GM19328 (cell line): Measurements from ENCODE around the gene PKD1L1.

Experiments used
- ATAC-seq: cut with Tn5 transposase; IDR thresholded peaks from one replicate; pipeline ENCODE4 v1.9.1; 2021; ENCODE audit warnings: mild to moderate bottlenecking, moderate library complexity; ENCODE audit not compliant: unreplicated experiment

The PKD1L1 gene

GRCh38 chr7:47881256-47881655, 67.0 kb downstream of the PKD1L1 start:
- no peak for ATAC-seq

GRCh38 chr7:47878662-47879061, 69.6 kb downstream of the PKD1L1 start:
- no peak for ATAC-seq

- ATAC-seq: no peak
These were observed 70.9 kb downstream of the PKD1L1 start for GRCh38 chr7:47877336-47877735.

GRCh38 chr7:47875998-47876744, 72.1 kb downstream of the PKD1L1 start:
- no peak for ATAC-seq

GRCh38 chr7:47875406-47875805, 72.9 kb downstream of the PKD1L1 start:
- ATAC-seq: no peak

GRCh38 chr7:47873762-47874161, 74.5 kb downstream of the PKD1L1 start:
- no peak for ATAC-seq

GRCh38 chr7:47867286-47867685, 81.0 kb downstream of the PKD1L1 start:
- ATAC-seq: no peak

GRCh38 chr7:47866120-47866519, 82.1 kb downstream of the PKD1L1 start:
- no peak for ATAC-seq

GRCh38 chr7:47852330-47853245, 95.7 kb downstream of the PKD1L1 start:
- no peak for ATAC-seq

- ATAC-seq: no peak
These were observed 101.1 kb downstream of the PKD1L1 start for GRCh38 chr7:47847207-47847606.

GRCh38 chr7:47846138-47846836, 102.0 kb downstream of the PKD1L1 start:
- no peak for ATAC-seq

- no peak for ATAC-seq
These were observed 104.0 kb downstream of the PKD1L1 start for GRCh38 chr7:47844311-47844710.

GRCh38 chr7:47843291-47843690, 105.0 kb downstream of the PKD1L1 start:
- ATAC-seq: no peak

- no peak for ATAC-seq
These were observed 108.9 kb downstream of the PKD1L1 start for GRCh38 chr7:47839381-47839780.

GRCh38 chr7:47837826-47838225, 110.4 kb downstream of the PKD1L1 start:
- ATAC-seq: no peak

- ATAC-seq: no peak
These were observed 111.6 kb downstream of the PKD1L1 start for GRCh38 chr7:47836503-47837202.

GRCh38 chr7:47836080-47836479, 112.2 kb downstream of the PKD1L1 start:
- no peak for ATAC-seq

GRCh38 chr7:47833211-47833610, 115.1 kb downstream of the PKD1L1 start:
- no peak for ATAC-seq

- ATAC-seq: no peak
These were observed 116.1 kb downstream of the PKD1L1 start for GRCh38 chr7:47832105-47832715.

GRCh38 chr7:47830015-47830414, 118.3 kb downstream of the PKD1L1 start:
- ATAC-seq: no peak
